AG04450 (cell line): ENCODE results near the gene COL11A2. TPM values are rescaled to one million over a fixed set of nuclear protein-coding genes. Genes with fewer than 3 reads are reported as not detected.

Source experiments
- CTCF ChIA-PET: fragments of 300-600, 350-600 bp; formaldehyde crosslinking; extraction: SDS; loops from one replicate; lab custom pipeline; 2022; ENCODE audit warnings: antibody characterized with exemption, inconsistent platforms; lab: Charles Lee
- POLR2A ChIA-PET: fragments of 350-600 bp; formaldehyde crosslinking; extraction: SDS; loops from one replicate; lab custom pipeline; 2021; ENCODE audit warnings: antibody characterized with exemption, inconsistent platforms; lab: Yijun Ruan, JAX
- DNase-seq: peaks from one replicate; pipeline ENCODE4 v3.0.0-alpha.2; 2011; ENCODE audit warnings: low read depth, low spot score
- H3K27ac ChIP-seq: one replicate; pipeline ENCODE4 v1.5.1; 2012; ENCODE audit warnings: low read depth, low read length, control low read depth
- H3K27me3 ChIP-seq: one replicate; pipeline ENCODE4 v1.6.0; 2012; ENCODE audit warnings: low read length; ENCODE audit not compliant: control insufficient read depth, insufficient read depth
- H3K4me3 ChIP-seq: 2 replicates; pipeline ENCODE4 v1.5.1; 2011; ENCODE audit warnings: mild to moderate bottlenecking, low read depth, low read length, control low read depth
- H3K9me3 ChIP-seq: 2 replicates; pipeline ENCODE4 v1.5.1; 2012; ENCODE audit warnings: low read length; ENCODE audit not compliant: control insufficient read depth, insufficient read depth
- polyA plus RNA-seq: library from polyadenylated mRNA; depleted of rRNA; stranded (reverse); fragments of >200 nt; gene quantifications from 2 replicates; pipeline ENCODE4 v1.2.3, GENCODE V29; 2011
- TF ChIP-seq, protein P1 (sequence below): IDR thresholded peaks from 2 replicates; pipeline ENCODE4 v1.5.1; 2011; ENCODE audit warnings: low read depth, low read length, control low read depth, inconsistent platforms

COL11A2 gene
- polyA plus RNA-seq, 1 experiment, result 0.26 TPM

DNA sequence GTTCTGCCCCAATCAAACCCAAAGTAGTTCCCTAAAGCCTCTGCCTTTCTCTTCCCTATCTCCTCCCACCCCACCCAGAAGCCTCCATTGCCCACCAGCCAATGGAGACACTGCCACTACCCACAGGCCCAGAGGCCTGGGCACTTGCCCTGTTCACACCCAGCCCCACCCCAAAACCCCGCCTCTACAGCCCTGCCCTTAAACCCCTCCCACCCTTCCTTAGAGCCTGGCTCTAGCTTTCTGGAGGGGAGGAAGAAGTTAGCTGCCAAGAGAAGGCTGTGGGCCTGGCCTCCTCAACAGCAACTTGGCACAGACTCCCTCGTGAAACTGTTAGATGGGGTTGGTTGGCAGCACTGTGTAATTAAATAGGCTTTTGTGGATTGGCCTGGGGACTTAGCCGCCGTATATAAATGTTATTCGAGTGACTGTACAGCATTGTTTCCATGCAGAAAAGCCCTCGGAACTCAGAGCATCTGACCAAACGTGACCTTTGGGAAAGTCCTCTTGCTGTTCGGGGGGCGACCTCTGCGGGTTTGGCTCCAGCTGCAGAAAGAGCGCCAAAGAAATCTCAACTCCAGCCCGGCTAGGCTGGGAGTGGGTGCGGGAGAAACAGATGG, 31.4 kb downstream of the COL11A2 start:
- DNase-seq, result peak; percentile 44
- no peak overlapping the region for H3K4me3 ChIP-seq
- TF ChIP-seq, protein P1, sequence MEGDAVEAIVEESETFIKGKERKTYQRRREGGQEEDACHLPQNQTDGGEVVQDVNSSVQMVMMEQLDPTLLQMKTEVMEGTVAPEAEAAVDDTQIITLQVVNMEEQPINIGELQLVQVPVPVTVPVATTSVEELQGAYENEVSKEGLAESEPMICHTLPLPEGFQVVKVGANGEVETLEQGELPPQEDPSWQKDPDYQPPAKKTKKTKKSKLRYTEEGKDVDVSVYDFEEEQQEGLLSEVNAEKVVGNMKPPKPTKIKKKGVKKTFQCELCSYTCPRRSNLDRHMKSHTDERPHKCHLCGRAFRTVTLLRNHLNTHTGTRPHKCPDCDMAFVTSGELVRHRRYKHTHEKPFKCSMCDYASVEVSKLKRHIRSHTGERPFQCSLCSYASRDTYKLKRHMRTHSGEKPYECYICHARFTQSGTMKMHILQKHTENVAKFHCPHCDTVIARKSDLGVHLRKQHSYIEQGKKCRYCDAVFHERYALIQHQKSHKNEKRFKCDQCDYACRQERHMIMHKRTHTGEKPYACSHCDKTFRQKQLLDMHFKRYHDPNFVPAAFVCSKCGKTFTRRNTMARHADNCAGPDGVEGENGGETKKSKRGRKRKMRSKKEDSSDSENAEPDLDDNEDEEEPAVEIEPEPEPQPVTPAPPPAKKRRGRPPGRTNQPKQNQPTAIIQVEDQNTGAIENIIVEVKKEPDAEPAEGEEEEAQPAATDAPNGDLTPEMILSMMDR, result no peak
- H3K9me3 ChIP-seq, result no peaks in the 10 kb centered on the region
- H3K27ac ChIP-seq, result no peak overlapping the region
- CTCF ChIA-PET, result interaction anchor here (0.7 to 4.3 kb wide), 8 partner anchors 11 to 176 kb away, joined by 3 to 19 read pairs (median 3); no protein-coding TSS in a partner anchor
- POLR2A ChIA-PET, result no interaction called here
- H3K27me3 ChIP-seq, result peaks cover 10% of the 10 kb centered on the region

DNA sequence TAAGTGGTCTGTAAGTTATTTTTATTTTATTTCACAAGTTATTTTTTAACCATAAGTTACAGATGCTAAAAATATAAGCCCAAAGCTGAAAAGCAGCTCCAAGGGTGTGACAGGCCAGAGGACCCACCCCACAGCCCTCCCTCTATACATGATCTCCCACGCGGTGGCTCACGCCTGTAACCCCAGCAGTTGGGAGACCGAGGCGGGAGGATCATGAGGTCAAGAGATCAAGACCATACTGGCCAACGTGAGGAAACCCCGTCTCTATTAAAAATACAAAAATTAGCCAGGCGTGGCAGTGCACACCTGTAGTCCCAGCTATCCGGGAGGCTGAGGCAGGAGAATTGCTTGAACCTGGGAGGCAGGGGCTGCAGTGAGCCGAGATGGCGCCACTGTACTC, 32.2 kb downstream of the COL11A2 start:
- DNase-seq, result no peak
- Histone ChIP-seq H3K27me3 (peaks cover 10% of the 10 kb centered on the region), H3K9me3 (no peaks in the 10 kb centered on the region), H3K4me3 (no peak overlapping the region), H3K27ac (no peak overlapping the region)
- POLR2A ChIA-PET, result interaction anchor here (0.6 kb wide), 1 partner anchor 1324 kb away, joined by 7 read pairs; no protein-coding TSS in a partner anchor
- CTCF ChIA-PET, result interaction anchor here (0.7 to 4.3 kb wide), 5 partner anchors 11 to 88 kb away, joined by 3 to 20 read pairs (median 8); no protein-coding TSS in a partner anchor
- TF ChIP-seq, protein P1, result no peak

DNA sequence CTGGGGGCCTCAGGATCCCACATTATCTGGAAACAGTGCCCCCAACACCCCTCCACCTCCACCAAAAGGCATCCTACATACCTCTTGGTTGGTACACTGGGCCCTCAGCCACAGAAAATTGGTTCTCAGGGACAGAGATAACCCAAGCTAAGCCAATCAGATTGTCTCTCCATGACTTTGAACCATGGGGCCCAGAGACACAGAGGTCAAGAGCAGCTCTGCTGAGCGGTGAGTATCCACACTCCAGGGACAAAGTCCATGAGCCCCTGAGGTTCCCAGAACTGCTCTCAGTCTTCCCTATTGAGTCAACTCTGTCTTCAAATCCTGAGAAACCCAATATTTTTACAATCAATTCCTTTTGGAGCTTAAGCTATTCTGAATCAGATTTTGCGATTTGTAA, 35.3 kb downstream of the COL11A2 start:
- Histone ChIP-seq H3K9me3 (no peaks in the 10 kb centered on the region), H3K27me3 (peaks cover 18% of the 10 kb centered on the region), H3K27ac (no peak overlapping the region), H3K4me3 (no peak overlapping the region)
- ChIA-PET POLR2A (no interaction called here), CTCF (no interaction called here)
- TF ChIP-seq, protein P1, result no peak
- no peak for DNase-seq

DNA sequence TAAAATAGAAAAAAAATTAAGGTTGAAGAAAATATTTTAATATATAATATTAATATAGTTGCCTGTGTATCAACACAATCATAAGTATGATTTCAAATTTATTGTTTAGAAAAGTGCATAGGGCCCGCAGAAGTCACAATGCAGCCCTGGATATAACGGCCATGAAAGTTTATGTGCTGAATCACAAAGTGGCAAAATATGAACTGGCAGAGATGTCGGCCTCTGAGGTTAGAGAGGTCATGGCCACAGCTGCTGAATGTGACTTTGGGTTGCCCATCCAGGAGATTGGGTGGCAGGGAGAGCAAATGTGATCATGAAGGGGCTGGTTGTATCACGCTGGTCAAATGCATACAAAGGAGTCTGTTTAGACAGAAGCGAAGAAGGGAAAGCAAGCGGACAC, 35.7 kb downstream of the COL11A2 start:
- ChIA-PET CTCF (no interaction called here), POLR2A (no interaction called here)
- Histone ChIP-seq H3K27ac (no peak overlapping the region), H3K27me3 (peaks cover 18% of the 10 kb centered on the region), H3K9me3 (peaks cover 1% of the 10 kb centered on the region; the same call in 1 of the 2 replicates), H3K4me3 (no peak overlapping the region)
- DNase-seq, result no peak
- TF ChIP-seq, protein P1, result no peak

DNA sequence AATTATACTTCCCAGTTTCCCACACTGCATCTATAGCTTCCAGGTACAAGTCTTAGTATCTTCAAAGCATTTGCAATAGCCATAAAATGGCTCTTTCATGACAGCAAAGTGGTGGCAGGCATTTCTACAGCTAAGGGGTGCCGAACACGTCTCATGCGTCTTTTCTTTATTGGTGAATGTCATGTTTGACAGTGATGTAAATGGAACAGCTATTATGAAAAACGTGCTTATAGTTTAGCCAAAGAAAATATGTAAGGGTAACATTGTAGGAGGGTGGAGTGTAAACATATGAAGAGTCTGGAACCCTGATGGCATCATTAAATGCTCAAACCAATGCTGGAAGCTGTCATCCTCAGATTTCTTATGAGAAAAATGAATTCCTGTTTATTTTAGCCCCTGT, 37.9 kb downstream of the COL11A2 start:
- no peak for DNase-seq
- ChIA-PET POLR2A (no interaction called here), CTCF (interaction anchor here (1.0 to 1.5 kb wide), 2 partner anchors 94 to 140 kb away, joined by 3 to 5 read pairs; no protein-coding TSS in a partner anchor)
- peaks cover 26% of the 10 kb centered on the region for H3K27me3 ChIP-seq
- TF ChIP-seq, protein P1, result no peak
- peaks cover 3% of the 10 kb centered on the region; the same call in 1 of the 2 replicates for H3K9me3 ChIP-seq
- no peak overlapping the region for H3K27ac ChIP-seq
- H3K4me3 ChIP-seq, result no peak overlapping the region
